GM10266 (cell line): ENCODE results near the gene RHOV.

Experiments
- DNase-seq: peaks from one replicate; pipeline ENCODE4 v3.0.0; 2012; ENCODE audit errors: extremely low spot score
- TF ChIP-seq, protein P1 (sequence below): IDR thresholded peaks from 2 replicates; pipeline ENCODE4 v1.5.1; 2012; ENCODE audit warnings: mild to moderate bottlenecking, low read depth; ENCODE audit not compliant: control insufficient read depth, insufficient read depth; ENCODE audit errors: missing control alignments

The RHOV gene

DNA sequence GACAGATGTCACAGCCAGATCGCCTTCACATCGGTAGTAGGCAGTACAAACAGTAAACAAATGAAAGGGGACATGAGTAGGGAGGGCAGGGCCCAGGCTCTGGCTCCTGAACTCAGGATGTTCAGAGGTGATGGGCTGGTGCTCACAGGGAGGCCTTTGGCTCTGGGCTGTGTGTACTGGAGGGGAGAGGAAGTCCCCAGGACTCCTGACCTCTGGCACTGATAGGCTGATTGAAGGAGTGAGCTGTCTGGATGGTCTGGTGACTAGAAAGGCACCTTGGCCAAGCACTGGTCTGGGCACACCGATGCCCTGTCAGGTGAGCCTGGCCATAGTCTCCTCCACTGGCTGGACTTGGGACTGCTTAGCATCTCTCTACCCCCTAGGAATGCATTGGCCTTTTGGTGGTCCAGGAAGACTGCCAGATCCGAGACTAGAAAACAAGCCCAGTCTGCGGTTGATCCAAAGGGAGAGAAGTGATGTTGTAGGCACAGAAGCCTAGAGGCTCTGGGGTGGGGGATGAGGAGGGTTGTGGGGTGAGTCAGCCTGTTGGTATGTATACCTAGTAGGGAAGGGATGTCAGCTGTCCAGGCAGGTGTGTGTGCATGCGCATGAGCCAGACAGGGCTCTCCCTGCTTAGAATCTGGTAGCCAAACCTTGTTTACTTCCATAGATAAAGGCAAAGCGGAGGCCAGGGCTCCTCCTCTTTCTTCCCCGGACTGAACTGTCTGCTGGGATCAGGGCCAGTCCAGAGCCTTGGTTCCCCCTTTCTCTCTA lies 28.3 kb downstream of the RHOV start:
- TF ChIP-seq, protein P1, sequence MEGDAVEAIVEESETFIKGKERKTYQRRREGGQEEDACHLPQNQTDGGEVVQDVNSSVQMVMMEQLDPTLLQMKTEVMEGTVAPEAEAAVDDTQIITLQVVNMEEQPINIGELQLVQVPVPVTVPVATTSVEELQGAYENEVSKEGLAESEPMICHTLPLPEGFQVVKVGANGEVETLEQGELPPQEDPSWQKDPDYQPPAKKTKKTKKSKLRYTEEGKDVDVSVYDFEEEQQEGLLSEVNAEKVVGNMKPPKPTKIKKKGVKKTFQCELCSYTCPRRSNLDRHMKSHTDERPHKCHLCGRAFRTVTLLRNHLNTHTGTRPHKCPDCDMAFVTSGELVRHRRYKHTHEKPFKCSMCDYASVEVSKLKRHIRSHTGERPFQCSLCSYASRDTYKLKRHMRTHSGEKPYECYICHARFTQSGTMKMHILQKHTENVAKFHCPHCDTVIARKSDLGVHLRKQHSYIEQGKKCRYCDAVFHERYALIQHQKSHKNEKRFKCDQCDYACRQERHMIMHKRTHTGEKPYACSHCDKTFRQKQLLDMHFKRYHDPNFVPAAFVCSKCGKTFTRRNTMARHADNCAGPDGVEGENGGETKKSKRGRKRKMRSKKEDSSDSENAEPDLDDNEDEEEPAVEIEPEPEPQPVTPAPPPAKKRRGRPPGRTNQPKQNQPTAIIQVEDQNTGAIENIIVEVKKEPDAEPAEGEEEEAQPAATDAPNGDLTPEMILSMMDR, result no peak
- DNase-seq, result no peak

DNA sequence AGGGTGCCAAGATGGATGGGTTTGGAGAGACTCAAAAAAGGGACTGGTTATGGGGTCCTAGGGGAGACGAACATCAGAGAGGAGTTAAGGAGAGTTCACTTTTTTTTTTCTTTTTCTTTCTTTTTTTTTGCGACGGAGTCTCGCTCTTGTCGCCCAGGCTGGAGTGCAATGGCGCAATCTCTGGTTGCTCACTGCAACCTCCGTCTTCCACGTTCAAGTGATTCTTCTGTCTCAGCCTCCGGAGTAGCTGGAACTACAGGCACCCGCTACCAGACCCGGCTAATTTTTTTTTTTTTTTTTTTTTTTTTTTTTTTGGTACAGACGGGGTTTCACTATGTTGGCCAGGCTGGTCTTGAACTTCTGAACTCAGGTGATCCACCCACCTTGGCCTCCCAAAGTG lies 29.0 kb downstream of the RHOV start:
- TF ChIP-seq, protein P1, result no peak
- DNase-seq, result no peak

DNA sequence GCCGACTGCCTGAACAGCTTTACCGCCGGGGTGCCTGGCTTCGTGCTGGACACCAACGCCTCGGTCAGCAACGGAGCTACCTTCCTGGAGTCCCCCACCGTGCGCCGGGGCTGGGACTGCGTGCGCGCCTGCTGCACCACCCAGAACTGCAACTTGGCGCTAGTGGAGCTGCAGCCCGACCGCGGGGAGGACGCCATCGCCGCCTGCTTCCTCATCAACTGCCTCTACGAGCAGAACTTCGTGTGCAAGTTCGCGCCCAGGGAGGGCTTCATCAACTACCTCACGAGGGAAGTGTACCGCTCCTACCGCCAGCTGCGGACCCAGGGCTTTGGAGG lies 29.4 kb downstream of the RHOV start:
- TF ChIP-seq, protein P1, result no peak
- DNase-seq, result peak; percentile 69

DNA sequence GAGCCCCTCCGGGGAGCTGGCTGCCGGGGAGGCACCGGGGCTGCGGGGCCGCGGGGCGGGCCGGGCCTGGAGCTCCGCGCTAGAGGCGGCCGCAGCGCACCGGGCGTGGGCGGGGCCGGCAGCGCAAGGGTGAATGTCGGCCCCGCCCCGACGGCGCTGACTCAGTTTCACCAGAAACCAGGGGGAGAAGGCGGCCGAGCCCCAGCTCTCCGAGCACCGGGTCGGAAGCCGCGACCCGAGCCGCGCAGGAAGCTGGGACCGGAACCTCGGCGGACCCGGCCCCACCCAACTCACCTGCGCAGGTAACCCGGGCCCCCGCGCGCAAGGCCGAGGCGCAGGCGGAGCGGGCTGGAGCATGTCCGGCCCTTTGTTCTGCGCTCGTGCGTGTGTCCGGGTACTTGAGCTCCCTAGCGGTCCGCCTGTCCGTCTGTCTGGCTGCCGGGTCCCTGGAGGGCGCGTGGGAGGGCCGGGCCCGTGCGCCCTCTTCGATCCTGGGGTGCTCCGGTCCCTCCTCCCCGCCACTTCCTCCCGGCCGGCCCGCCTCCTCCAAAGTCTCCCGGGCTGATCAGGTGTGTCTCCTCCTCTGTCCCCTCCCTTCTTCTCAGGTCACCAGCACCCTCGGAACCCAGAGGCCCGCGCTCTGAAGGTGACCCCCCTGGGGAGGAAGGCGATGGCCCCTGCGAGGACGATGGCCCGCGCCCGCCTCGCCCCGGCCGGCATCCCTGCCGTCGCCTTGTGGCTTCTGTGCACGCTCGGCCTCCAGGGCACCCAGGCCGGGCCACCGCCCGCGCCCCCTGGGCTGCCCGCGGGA lies 29.9 kb downstream of the RHOV start, which contains the start of gene SPINT1:
TSS of gene SPINT1 (plus strand) at position 164 of the 811 bp plus-strand sequence. CDS start at position 671, 507 bp downstream.
- peak; percentile 84 for DNase-seq
- TF ChIP-seq, protein P1, result no peak

DNA sequence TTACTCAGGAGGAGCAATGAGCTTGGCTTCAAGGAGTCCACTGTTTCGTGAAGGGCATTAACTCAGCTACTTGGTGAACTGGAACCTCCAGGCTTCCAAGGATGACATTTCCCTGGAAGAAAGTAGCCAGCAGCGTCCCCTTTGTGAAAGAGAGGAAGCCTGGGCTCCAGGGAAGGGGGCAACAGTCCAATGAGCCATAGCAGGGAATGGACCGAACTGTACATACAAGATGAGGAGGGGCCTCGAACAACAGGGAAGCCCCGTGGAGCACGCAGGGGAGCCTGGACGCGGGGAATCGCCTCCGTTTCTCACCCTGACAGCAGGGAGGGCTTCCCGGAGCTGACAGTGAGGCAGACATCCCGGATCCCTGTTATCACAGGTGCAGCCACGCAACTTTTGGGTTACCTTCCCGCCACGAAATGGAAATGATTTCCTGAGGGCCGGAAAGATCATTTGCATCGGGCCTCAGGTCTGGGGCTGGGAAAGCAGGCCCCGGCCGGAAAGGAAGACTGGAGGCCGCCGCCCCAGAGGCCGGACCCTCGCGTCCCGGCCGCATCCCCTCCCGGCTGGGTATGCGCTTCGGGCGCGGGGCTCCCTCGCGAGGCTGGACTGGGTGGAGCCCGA lies 30.7 kb downstream of the RHOV start:
- no peak for DNase-seq
- TF ChIP-seq, protein P1, result no peak

DNA sequence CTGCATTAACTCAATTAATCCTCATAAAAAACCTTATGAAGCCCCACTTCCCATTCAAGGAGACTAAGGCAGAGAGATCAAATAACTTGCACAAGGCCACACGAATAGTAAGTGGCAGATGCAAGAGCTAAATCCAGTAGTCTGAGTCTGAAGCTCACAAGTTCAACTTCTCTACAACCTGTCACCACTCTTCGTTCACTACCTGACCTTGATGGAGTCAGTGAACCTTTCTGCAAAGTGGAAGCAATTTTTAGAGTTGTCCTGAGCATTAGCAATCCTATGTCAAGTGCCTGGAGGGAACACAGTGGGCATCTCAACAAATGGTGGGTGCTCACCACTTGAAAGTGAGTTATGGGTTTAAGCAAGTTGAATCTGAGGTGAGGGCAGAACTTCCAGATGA lies 32.3 kb downstream of the RHOV start:
- DNase-seq, result no peak
- TF ChIP-seq, protein P1, result no peak
